ENCODE measurements around the gene PLAGL2. TPM values are rescaled to one million over a fixed set of nuclear protein-coding genes. Genes with fewer than 3 reads are reported as not detected.

Gene PLAGL2
- total RNA-seq, 1 donor from 2014 or later: 52.7 TPM

DNA sequence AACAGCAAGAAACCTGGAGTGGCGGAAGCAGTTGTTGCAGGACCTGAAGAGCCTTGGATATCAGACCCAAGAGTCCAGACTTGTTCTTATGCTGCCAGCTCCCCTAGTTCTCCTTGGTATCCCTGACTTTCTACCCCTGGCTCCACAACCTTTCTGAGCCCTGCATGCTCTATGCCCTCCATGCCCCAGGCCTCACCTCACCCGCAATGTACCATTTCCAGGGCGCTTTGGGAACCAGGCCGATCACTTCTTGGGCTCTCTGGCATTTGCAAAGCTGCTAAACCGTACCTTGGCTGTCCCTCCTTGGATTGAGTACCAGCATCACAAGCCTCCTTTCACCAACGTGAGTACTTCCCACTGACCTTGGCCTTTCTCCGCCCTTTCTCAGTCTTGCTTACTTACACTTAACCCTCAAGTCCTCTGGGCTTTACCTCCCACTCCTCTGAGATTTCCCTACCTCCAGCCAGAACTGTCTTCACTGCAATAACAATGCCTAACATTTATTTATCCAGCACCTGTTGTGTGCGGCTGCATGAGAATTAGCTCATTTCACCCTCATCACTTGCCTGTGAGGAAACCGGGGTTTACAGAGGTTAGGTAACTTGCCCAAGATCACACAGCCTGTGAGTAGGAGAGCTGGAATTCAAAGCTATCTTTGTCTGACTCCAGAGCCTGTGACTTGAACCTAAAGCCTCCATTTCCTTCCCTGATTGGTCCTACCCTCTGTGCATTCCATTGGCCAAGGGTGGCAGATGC, 2.5 kb upstream of the PLAGL2 start:
- TF ChIP-seq CTCF (conservative IDR thresholded peaks at IDR 0.05): no peak
- Mint-ChIP-seq H3K27ac (peak overlapping the region; percentile 86), H3K36me3 (peaks cover 6% of the 10 kb centered on the region), H3K4me1 (ENCODE audit: unreplicated experiment) (peaks cover 33% of the 10 kb centered on the region), H3K4me3 (peak overlapping the region; percentile 87), H3K9me3 (no peaks in the 10 kb centered on the region), H3K27me3 (no peaks in the 10 kb centered on the region)
- DNase-seq (ENCODE audit: extremely low spot score, unreplicated experiment): no peak

DNA sequence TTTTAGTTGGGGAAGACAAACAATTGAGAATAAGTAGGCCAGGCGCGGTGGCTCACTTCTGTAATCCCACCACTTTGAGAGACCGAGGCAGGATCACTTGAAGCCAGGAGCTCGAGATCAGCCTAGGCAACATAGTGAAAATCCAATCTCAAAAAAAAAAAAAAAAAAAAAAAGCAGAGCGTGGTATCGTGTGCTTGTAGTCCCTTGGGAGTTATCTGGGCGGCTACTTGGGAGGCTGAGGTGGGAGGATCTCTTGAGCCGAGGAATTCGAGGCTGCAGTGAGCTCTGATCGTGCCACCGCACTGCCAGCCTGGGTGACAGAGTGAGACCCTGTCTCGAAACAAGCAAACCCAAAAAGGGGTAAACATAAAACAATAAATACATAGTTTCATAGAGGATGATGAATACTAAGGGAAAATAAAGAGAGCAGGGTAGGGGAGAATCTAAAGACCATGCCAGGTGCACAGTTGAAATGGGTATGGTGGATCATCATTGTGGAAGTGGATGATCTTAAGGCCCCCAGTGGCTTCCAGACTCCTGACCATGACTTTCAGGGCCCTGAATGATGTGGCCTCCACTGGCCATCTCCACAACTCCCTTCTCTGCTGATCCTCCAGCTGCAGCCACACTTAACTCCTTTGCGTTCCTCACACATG, 1.1 kb upstream of the PLAGL2 start:
- H3K9me3 Mint-ChIP-seq: no peaks in the 10 kb centered on the region
- DNase-seq (ENCODE audit: extremely low spot score, unreplicated experiment): no peak
- no peaks in the 10 kb centered on the region for H3K27me3 Mint-ChIP-seq
- H3K36me3 Mint-ChIP-seq: peaks cover 6% of the 10 kb centered on the region
- TF ChIP-seq CTCF (conservative IDR thresholded peaks at IDR 0.05): no peak
- H3K4me3 Mint-ChIP-seq: peak overlapping the region; percentile 87
- peak overlapping the region; percentile 86 for H3K27ac Mint-ChIP-seq
- peaks cover 47% of the 10 kb centered on the region for H3K4me1 Mint-ChIP-seq (ENCODE audit: unreplicated experiment)

DNA sequence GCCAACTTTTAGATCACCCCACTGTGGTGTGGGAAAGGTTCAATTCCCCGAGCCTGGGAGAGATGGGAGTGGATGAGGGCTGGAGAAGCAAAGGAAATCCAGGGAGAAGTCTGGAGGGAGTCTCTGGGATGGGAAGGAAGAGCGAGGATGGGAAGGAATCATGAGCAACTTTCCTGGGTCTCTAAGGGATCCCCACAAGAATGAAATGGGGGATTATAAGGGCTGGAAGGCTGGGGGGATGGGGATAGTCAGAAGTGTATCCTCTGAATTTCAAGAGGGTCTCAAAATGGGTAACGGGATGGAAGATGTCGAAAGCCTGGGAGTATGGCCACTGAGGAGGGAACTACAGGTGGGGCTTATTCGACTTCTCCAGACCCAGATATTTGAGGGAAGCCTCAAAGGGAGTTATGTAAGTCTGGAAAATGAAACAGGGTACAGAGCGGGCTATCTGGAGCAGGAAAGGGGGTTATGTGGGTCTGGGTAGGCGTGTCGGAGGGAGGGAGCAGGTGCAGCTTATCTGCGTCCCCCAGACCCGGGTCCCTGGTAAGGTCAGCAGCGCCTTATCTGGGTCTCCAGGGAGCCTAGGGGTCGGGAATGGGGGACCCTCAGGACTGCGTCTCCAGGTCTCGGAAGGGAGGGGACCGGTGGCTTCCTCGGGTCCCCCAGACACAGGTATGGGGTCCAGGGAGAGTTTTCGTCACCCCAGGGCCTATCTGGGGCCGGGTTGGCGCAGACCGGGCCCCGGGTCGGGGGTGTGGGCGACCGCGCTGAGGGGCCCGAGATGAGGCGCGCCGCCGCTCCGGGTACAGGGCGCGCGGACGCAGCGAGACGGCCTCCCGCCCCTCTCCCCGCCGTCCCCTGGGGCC, 550 bp downstream of the PLAGL2 start:
- DNase-seq (ENCODE audit: extremely low spot score, unreplicated experiment): no peak
- H3K4me1 Mint-ChIP-seq (ENCODE audit: unreplicated experiment): peaks cover 62% of the 10 kb centered on the region
- H3K36me3 Mint-ChIP-seq: peaks cover 9% of the 10 kb centered on the region
- peak overlapping the region; percentile 97 for H3K27ac Mint-ChIP-seq
- no peak for TF ChIP-seq CTCF (conservative IDR thresholded peaks at IDR 0.05)
- peak overlapping the region; percentile 99 for H3K4me3 Mint-ChIP-seq
- H3K9me3 Mint-ChIP-seq: no peaks in the 10 kb centered on the region
- no peaks in the 10 kb centered on the region for H3K27me3 Mint-ChIP-seq

GRCh38 chr20:32205843-32206759, 1.4 kb downstream of the PLAGL2 start:
- Mint-ChIP-seq H3K9me3 (no peaks in the 10 kb centered on the region), H3K27me3 (no peaks in the 10 kb centered on the region), H3K4me1 (ENCODE audit: unreplicated experiment) (peaks cover 58% of the 10 kb centered on the region), H3K27ac (peak overlapping the region; percentile 97), H3K36me3 (peaks cover 6% of the 10 kb centered on the region), H3K4me3 (peak overlapping the region; percentile 99)
- TF ChIP-seq CTCF (conservative IDR thresholded peaks at IDR 0.05): no peak
- no peak for DNase-seq (ENCODE audit: extremely low spot score, unreplicated experiment)
